GM12878 (cell line): ENCODE measurements around the gene PSAPL1.

Experiments used
- ESRRA ChIP-seq: IDR thresholded peaks from 2 replicates; pipeline ENCODE4 v1.6.1; 2012; ENCODE audit warnings: mild to moderate bottlenecking, low read length, improper control_type of control experiment
- MYC ChIP-seq: IDR thresholded peaks from 2 replicates; pipeline ENCODE4 v1.6.1; 2011; ENCODE audit warnings: mild to moderate bottlenecking, low read length, moderate library complexity, inconsistent platforms; ENCODE audit not compliant: insufficient read depth, insufficient replicate concordance, insufficient read length, severe bottlenecking
- TF ChIP-seq, protein P1 (sequence below), 3 experiments: IDR thresholded peaks in 2 of 3; conservative IDR thresholded peaks in 1 of 3; 2 replicates each; pipeline ENCODE4 v1.5.1; 2011; ENCODE audit warnings: low read depth in 3 of 3, low read length in 3 of 3, mild to moderate bottlenecking in 3 of 3, control low read depth in 2 of 3, moderate library complexity in 2 of 3, inconsistent platforms in 1 of 3, mixed read lengths in 1 of 3; ENCODE audit not compliant: control insufficient read depth in 2 of 3, insufficient read depth in 1 of 3; ENCODE audit errors: extremely low read depth in 1 of 3

DNA sequence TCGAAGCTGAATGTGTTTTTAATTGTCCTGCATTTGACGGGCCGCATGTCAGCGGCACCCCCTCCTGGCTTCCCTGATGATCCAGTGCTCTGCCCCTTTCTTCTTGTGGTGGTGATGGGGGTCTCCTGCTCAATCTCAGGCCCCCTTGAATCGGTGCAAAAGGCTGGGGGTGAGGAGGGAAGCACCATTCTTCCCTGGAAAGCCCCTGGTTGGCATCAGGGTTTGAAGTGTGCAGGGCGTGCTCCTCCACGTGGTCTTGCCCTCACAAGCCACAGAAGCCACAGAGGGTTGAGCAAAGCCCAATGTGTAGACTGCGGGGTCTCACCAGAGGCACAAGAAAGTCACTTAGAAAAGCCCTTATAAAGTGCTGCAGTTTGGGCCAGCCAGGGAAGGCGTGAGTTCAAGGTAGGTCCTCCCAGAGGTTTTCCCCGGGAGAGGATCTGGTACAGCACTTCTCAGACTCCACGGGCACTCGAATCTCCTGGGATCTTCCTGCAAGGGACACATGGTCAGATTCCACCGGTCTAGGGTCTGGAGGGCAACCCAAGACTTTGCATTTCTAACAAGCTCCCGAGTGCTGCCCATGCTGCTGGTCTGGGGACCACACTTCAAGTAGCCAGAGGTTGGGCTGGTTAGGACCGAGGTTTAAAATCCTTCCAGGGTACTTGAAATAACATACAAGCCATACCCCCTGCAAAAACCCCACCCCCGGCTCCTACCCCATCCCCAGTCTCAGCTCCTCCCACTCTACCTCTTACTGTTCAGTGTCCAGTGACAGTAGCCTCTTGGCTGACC lies 35.1 kb downstream of the PSAPL1 start:
- TF ChIP-seq MYC, result no peak
- no peak for TF ChIP-seq ESRRA
- TF ChIP-seq, protein P1, sequence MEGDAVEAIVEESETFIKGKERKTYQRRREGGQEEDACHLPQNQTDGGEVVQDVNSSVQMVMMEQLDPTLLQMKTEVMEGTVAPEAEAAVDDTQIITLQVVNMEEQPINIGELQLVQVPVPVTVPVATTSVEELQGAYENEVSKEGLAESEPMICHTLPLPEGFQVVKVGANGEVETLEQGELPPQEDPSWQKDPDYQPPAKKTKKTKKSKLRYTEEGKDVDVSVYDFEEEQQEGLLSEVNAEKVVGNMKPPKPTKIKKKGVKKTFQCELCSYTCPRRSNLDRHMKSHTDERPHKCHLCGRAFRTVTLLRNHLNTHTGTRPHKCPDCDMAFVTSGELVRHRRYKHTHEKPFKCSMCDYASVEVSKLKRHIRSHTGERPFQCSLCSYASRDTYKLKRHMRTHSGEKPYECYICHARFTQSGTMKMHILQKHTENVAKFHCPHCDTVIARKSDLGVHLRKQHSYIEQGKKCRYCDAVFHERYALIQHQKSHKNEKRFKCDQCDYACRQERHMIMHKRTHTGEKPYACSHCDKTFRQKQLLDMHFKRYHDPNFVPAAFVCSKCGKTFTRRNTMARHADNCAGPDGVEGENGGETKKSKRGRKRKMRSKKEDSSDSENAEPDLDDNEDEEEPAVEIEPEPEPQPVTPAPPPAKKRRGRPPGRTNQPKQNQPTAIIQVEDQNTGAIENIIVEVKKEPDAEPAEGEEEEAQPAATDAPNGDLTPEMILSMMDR (IDR thresholded peaks at IDR 0.05 in 2 of 3, conservative IDR thresholded peaks at IDR 0.05 in 1 of 3; ENCODE audit: control insufficient read depth in 2 of 3, extremely low read depth in 1 of 3, insufficient read depth in 1 of 3, low read depth in 3 of 3, low read length in 3 of 3), result no peak
